GM18867 (cell line): Measurements from ENCODE around the gene SCO2.

ENCODE experiments used
- ATAC-seq: cut with Tn5 transposase; IDR thresholded peaks from one replicate; pipeline ENCODE4 v1.9.1; 2021; ENCODE audit warnings: mild to moderate bottlenecking, moderate library complexity; ENCODE audit not compliant: unreplicated experiment

SCO2 gene

GRCh38 chr22:50525104-50525857 is at the start of gene SCO2:
Gene SCO2, minus strand, starts transcription at chr22:50525598. Its CDS starts 1,187 bp downstream, at chr22:50524411.
- ATAC-seq, result peak; percentile 36

- ATAC-seq, result no peak
Measured at GRCh38 chr22:50574383-50574755, 49.0 kb upstream of the SCO2 start.

- no peak for ATAC-seq
Measured at GRCh38 chr22:50573491-50574382, 48.3 kb upstream of the SCO2 start.

GRCh38 chr22:50572965-50573364 is 47.6 kb upstream of the SCO2 start:
- ATAC-seq, result no peak

GRCh38 chr22:50571264-50572175 is 46.1 kb upstream of the SCO2 start:
- ATAC-seq, result no peak

GRCh38 chr22:50570861-50571260 is 45.5 kb upstream of the SCO2 start:
- no peak for ATAC-seq

- ATAC-seq, result no peak
Measured at GRCh38 chr22:50569896-50570535, 44.6 kb upstream of the SCO2 start.

- ATAC-seq, result no peak
Measured at GRCh38 chr22:50569041-50569459, 43.7 kb upstream of the SCO2 start.

- ATAC-seq, result no peak
Measured at GRCh38 chr22:50568626-50569025, 43.2 kb upstream of the SCO2 start.

- no peak for ATAC-seq
Measured at GRCh38 chr22:50567721-50568252, 42.4 kb upstream of the SCO2 start.

- no peak for ATAC-seq
Measured at GRCh38 chr22:50564289-50564688, 38.9 kb upstream of the SCO2 start.

GRCh38 chr22:50563413-50564160 is 38.2 kb upstream of the SCO2 start:
- no peak for ATAC-seq

GRCh38 chr22:50562523-50563412 is 37.4 kb upstream of the SCO2 start, which contains the start of gene SYCE3:
Gene SYCE3, minus strand, starts transcription at chr22:50562919. Its CDS starts 6,514 bp downstream, at chr22:50556405.
- peak; percentile 90 for ATAC-seq

- no peak for ATAC-seq
Measured at GRCh38 chr22:50561401-50562358, 36.3 kb upstream of the SCO2 start.

GRCh38 chr22:50560034-50560433 is 34.6 kb upstream of the SCO2 start:
- ATAC-seq, result no peak

GRCh38 chr22:50556703-50557102 is 31.3 kb upstream of the SCO2 start:
- no peak for ATAC-seq

GRCh38 chr22:50553310-50553709 is 27.9 kb upstream of the SCO2 start:
- no peak for ATAC-seq
